Activated CD4-positive, alpha-beta T cell treated with anti-CD3 and anti-CD28 coated beads, Interleukin-2, Interleukin-6, amounts not matched to agents 100 ng/mL and 50 ng/mL, durations not matched to agents 16 hours and 8 hours (primary cell): Measurements from ENCODE around the gene CYP39A1.

Source experiments
- DNase-seq: peaks from one replicate; pipeline ENCODE4 v3.0.0-alpha.2; 2020

CYP39A1 gene

GRCh38 chr6:46509981-46510510 lies 142.6 kb downstream of the CYP39A1 start:
- no peak for DNase-seq

- no peak for DNase-seq
Observed at GRCh38 chr6:46509063-46509462, 143.6 kb downstream of the CYP39A1 start.

GRCh38 chr6:46507426-46507825 lies 145.2 kb downstream of the CYP39A1 start:
- no peak for DNase-seq

- DNase-seq = no peak
Observed at GRCh38 chr6:46505693-46506512, 146.7 kb downstream of the CYP39A1 start.

DNA sequence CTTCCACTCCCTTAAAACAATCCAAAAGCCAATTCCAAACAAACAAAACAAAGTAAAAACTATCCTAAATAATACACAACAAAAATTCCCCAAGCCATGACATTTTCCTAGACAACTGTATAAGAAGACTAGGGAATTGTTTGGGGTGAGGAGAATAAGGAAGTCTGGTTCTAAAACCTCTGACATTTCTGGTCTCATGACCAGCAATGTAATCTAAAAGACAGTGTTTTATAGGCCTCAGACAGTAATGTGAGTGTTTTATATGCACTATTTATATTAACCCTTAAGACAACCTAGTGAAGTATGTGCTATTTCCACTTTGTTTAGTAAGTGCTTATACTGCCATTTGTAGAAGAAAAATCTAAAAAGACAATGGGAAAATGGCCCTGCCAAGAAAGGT lies 148.4 kb downstream of the CYP39A1 start:
- DNase-seq = no peak

- DNase-seq = no peak
Observed at GRCh38 chr6:46502486-46503119, 150.0 kb downstream of the CYP39A1 start.

DNA sequence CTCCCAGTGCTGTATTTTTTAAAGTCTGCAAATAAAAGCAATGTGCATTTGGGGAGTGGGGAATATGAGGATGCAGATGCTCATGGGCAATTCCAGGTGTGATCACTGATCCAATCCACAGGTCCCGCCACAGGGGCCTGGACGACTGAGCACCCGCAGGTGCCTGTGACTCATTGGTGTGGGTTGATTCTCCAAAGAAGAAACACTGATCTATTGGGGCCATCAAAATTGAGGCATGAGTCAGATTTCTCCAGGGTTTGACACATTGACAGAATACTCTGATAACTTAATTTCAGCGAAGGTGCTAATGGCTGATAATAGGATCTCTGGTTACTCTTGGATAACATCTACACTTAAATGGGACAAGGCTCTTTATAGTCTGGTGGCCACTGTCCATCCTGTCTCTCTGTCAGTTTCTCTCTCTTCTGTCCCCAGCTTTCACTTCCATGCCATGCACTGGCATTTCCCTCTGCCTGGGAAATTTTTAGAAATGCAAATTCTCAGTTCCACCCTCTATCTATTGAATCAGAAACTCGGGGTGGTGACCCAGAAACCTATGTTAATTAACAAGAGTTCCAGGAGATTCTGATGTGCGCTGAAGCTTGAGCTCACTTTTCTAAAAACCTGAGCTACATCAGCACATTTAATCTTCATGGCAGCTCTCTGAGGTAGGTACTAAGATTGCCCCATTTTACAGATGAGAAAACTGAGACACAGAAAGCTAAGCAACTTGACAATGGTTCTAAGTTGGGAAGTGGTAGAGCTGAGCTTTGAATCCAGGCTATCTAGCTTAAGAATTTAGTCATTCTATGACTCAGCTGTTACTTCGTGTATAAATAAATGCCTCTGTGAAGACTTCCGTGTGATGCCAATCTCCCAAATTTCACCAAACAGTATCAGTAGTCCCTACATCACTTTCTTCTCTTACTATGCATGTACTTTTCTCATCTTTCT lies 151.2 kb downstream of the CYP39A1 start:
- no peak for DNase-seq

DNA sequence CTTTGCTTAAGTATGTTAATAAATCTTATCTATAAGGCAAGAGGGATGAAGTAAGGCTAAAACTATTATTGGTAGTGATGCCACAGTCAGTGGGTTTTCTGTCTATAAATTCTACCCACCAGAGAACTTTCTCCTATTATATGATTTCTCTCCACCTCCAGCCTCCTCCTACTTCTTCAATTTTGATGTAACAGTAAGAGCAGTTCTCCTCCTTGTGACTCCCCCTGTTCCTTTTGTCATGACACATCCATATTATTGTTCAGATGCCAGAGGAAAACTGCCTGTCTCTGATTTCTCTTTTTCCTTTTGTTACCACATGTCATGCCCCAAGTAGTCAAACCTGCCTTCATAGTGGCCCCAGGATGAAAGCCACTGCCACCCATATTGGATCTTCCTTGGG lies 152.2 kb downstream of the CYP39A1 start:
- DNase-seq = no peak
